DOHH2 (cell line): ENCODE measurements around the gene ZMAT5.
"Not testable (repeated sequence)": the region's sequence is repeated elsewhere in the genome, so short reads cannot be mapped to it uniquely, and the experiment has no call there.

Experiments
- H3F3A ChIP-seq: fragments of 200-600 bp; sonication (generic), shearing (Covaris generic); 2 replicates; pipeline ENCODE4 v1.6.0; 2016; ENCODE audit warnings: antibody characterized with exemption, mild to moderate bottlenecking; ENCODE audit not compliant: control insufficient read depth, insufficient read depth
- H3K27ac ChIP-seq: fragments of 200-600 bp; sonication (generic); 2 replicates; pipeline ENCODE4 v1.5.1; 2014; ENCODE audit warnings: low read depth, mild to moderate bottlenecking, low read length, moderate library complexity
- H3K27me3 ChIP-seq: fragments of 200-600 bp; sonication (generic); 2 replicates; pipeline ENCODE4 v1.6.1; 2014; ENCODE audit warnings: mild to moderate bottlenecking, low read length, mixed read lengths; ENCODE audit not compliant: control insufficient read depth
- H3K36me3 ChIP-seq: fragments of 200-600 bp; sonication (generic); 2 replicates; pipeline ENCODE4 v1.6.1; 2014; ENCODE audit warnings: mild to moderate bottlenecking, low read length, moderate library complexity, mixed read lengths; ENCODE audit not compliant: control insufficient read depth
- H3K4me1 ChIP-seq: fragments of 200-600 bp; sonication (generic); 2 replicates; pipeline ENCODE4 v1.6.1; 2014; ENCODE audit warnings: mild to moderate bottlenecking, low read length, mixed read lengths; ENCODE audit not compliant: control insufficient read depth
- H3K4me2 ChIP-seq: fragments of 200-600 bp; sonication (generic); 2 replicates; pipeline ENCODE4 v1.6.0; 2014; ENCODE audit warnings: mild to moderate bottlenecking, low read length, moderate library complexity
- H3K4me3 ChIP-seq: fragments of 200-600 bp; sonication (generic); 2 replicates; pipeline ENCODE4 v1.5.1; 2014; ENCODE audit warnings: mild to moderate bottlenecking, low read length, mixed read lengths
- H3K79me2 ChIP-seq: fragments of 200-600 bp; sonication (generic); 2 replicates; pipeline ENCODE4 v1.6.1; 2014; ENCODE audit warnings: mild to moderate bottlenecking, low read length, mixed read lengths; ENCODE audit not compliant: control insufficient read depth
- H3K9me2 ChIP-seq: fragments of 200-600 bp; sonication (generic); replicated peaks from 2 replicates; pipeline ENCODE4 v1.6.1; 2014; ENCODE audit warnings: mild to moderate bottlenecking, low read length, mixed read lengths; ENCODE audit not compliant: control insufficient read depth
- H3K9me3 ChIP-seq: fragments of 200-600 bp; sonication (generic); 2 replicates; pipeline ENCODE4 v1.6.1; 2014; ENCODE audit warnings: antibody characterized with exemption, low read length, mixed read lengths; ENCODE audit not compliant: control insufficient read depth, insufficient read depth
- H4K20me1 ChIP-seq: fragments of 200-600 bp; sonication (generic); 2 replicates; pipeline ENCODE4 v1.6.0; 2014; ENCODE audit warnings: low read depth, mild to moderate bottlenecking, antibody characterized with exemption, low read length, moderate library complexity; ENCODE audit not compliant: control insufficient read depth, insufficient read depth
- CTCF ChIP-seq: fragments of 200-600 bp; sonication (generic); IDR thresholded peaks from one replicate; pipeline ENCODE4 v1.5.1; 2014; ENCODE audit warnings: antibody characterized with exemption, mild to moderate bottlenecking, low read depth, low read length; ENCODE audit not compliant: poor library complexity, severe bottlenecking
- EZH2phosphoT487 ChIP-seq: fragments of 200-600 bp; sonication (generic); IDR thresholded peaks from 2 replicates; pipeline ENCODE4 v1.6.1; 2017; ENCODE audit warnings: borderline replicate concordance, mild to moderate bottlenecking, antibody characterized with exemption, low read length, moderate library complexity, mixed read lengths

ZMAT5 gene

GRCh38 chr22:29755889-29756288 lies 10.9 kb downstream of the ZMAT5 start:
- Histone ChIP-seq H3K4me2 (no peak overlapping the region), H3K27ac (no peak overlapping the region), H3K4me3 (no peak overlapping the region), H3K27me3 (no peaks in the 10 kb centered on the region), H3K4me1 (no peaks in the 10 kb centered on the region), H3K36me3 (no peaks in the 10 kb centered on the region), H3K79me2 (no peaks in the 10 kb centered on the region), H3K9me2 (no peaks in the 10 kb centered on the region), H4K20me1 (no peaks in the 10 kb centered on the region), H3F3A (no peaks in the 10 kb centered on the region), H3K9me3 (no peaks in the 10 kb centered on the region)
- no peak for TF ChIP-seq EZH2phosphoT487
- TF ChIP-seq CTCF: no peak

GRCh38 chr22:29754658-29755395 lies 12.0 kb downstream of the ZMAT5 start:
- H3K27ac ChIP-seq, H3K9me3 ChIP-seq, H3K9me2 ChIP-seq, H3K4me1 ChIP-seq, H3K27me3 ChIP-seq, H3K4me3 ChIP-seq, H3F3A ChIP-seq, H3K79me2 ChIP-seq, H3K4me2 ChIP-seq, H3K36me3 ChIP-seq, H4K20me1 ChIP-seq: not testable (repeated sequence)

GRCh38 chr22:29753808-29754657 lies 12.8 kb downstream of the ZMAT5 start:
- H3K27me3 ChIP-seq: no peaks in the 10 kb centered on the region
- no peak overlapping the region for H3K4me2 ChIP-seq
- no peak overlapping the region for H3K27ac ChIP-seq
- no peaks in the 10 kb centered on the region for H3K4me1 ChIP-seq
- no peaks in the 10 kb centered on the region for H3K79me2 ChIP-seq
- no peak for TF ChIP-seq CTCF
- TF ChIP-seq EZH2phosphoT487: no peak
- no peaks in the 10 kb centered on the region for H3K9me2 ChIP-seq
- H3K4me3 ChIP-seq: no peak overlapping the region
- H4K20me1 ChIP-seq: no peaks in the 10 kb centered on the region
- no peaks in the 10 kb centered on the region for H3K9me3 ChIP-seq
- H3F3A ChIP-seq: no peaks in the 10 kb centered on the region
- no peaks in the 10 kb centered on the region for H3K36me3 ChIP-seq

GRCh38 chr22:29751669-29752068 lies 15.1 kb downstream of the ZMAT5 start:
- TF ChIP-seq CTCF (no peak), EZH2phosphoT487 (no peak)
- no peak overlapping the region for H3K27ac ChIP-seq

More at GRCh38 chr22:29751669-29752068, 15.1 kb downstream of the ZMAT5 start:
- Histone ChIP-seq H3K4me1 (no peaks in the 10 kb centered on the region), H3K9me2 (no peaks in the 10 kb centered on the region), H3K4me3 (no peak overlapping the region), H4K20me1 (no peaks in the 10 kb centered on the region), H3K79me2 (no peaks in the 10 kb centered on the region), H3K4me2 (no peak overlapping the region), H3K27me3 (no peaks in the 10 kb centered on the region), H3F3A (no peaks in the 10 kb centered on the region), H3K36me3 (no peaks in the 10 kb centered on the region), H3K9me3 (no peaks in the 10 kb centered on the region)
